HCT116 (cell line): ENCODE data around the gene BABAM2. TPM values are rescaled to one million over a fixed set of nuclear protein-coding genes. Genes with fewer than 3 reads are reported as not detected.

Experiments
- ATAC-seq: fragments of 200-7000 bp; cut with Tn5 transposase; 2 replicates; pipeline ENCODE4 v1.9.1; 2020; ENCODE audit warnings: mild to moderate bottlenecking, moderate library complexity
- BruUV-seq: library from RNA; stranded (reverse); fragments of 400-500 nt; replicated peaks from 2 replicates; lab custom pipeline; 2021; lab: Mats Ljungman, UMichigan
- CTCF ChIA-PET: fragments of 300-600 bp; sonication (Branson Sonifier 250); formaldehyde crosslinking; loops from one replicate; lab custom pipeline; 2021; ENCODE audit warnings: antibody characterized with exemption; lab: Charles Lee
- POLR2A ChIA-PET: fragments of 300-600, 350-600 bp; sonication (Branson Sonifier 250); formaldehyde crosslinking; loops from one replicate; lab custom pipeline; 2021; ENCODE audit warnings: antibody characterized with exemption; lab: Charles Lee
- RAD21 ChIA-PET, 2 experiments: fragments of 300-600 bp; sonication (Branson Sonifier 250); formaldehyde crosslinking; loops; one replicate each; lab custom pipeline; 2023; ENCODE audit warnings: low total read pairs in 2 of 2; ENCODE audit not compliant: uncharacterized antibody in 2 of 2, unreplicated experiment in 2 of 2, low non-redundant PET in 1 of 2; lab: Charles Lee
- DNase-seq: peaks from one replicate; pipeline ENCODE4 v3.0.0-alpha.2; 2010; ENCODE audit warnings: low read depth, low spot score
- H2AFZ ChIP-seq: fragments of 200-600 bp; shearing (Covaris generic), sonication (generic); 2 replicates; pipeline ENCODE4 v1.6.1; 2017; ENCODE audit warnings: low read depth, mixed run types, mixed read lengths, antibody characterized with exemption, low read length; ENCODE audit not compliant: poor library complexity, severe bottlenecking
- H3K27ac ChIP-seq: 2 replicates; pipeline ENCODE4 v1.5.1; 2012; ENCODE audit warnings: low read depth, low read length
- H3K27me3 ChIP-seq: fragments of 200-600 bp; sonication (generic); 2 replicates; pipeline ENCODE4 v1.6.1; 2016; ENCODE audit warnings: mixed run types, low read length, mixed read lengths; ENCODE audit not compliant: insufficient read depth
- H3K36me3 ChIP-seq, 2 experiments: fragments of 200-500 bp in 1 of 2; fragments of 200-600 bp in 1 of 2; sonication (Bioruptor generic) in 1 of 2; sonication (generic) in 1 of 2; 2 replicates each; pipeline versions ENCODE4 v1.5.1 to v1.6.1; 2014 to 2016; ENCODE audit warnings: low read length in 2 of 2, inconsistent platforms in 1 of 2, mixed read lengths in 1 of 2, mixed run types in 1 of 2; ENCODE audit not compliant: insufficient read depth in 2 of 2, control insufficient read depth in 1 of 2
- H3K4me1 ChIP-seq, 2 experiments: fragments of 200-600 bp in 1 of 2; sonication (generic) in 1 of 2; 2 replicates each; pipeline versions ENCODE4 v1.5.1 to v1.6.1; 2012 to 2017; ENCODE audit warnings: low read length in 2 of 2, inconsistent platforms in 1 of 2, mild to moderate bottlenecking in 1 of 2, mixed read lengths in 1 of 2, mixed run types in 1 of 2, moderate library complexity in 1 of 2; ENCODE audit not compliant: insufficient read depth in 2 of 2, control insufficient read depth in 1 of 2
- H3K4me2 ChIP-seq: fragments of 200-600 bp; sonication (generic); 2 replicates; pipeline ENCODE4 v1.6.1; 2017; ENCODE audit warnings: mixed run types, low read length, mixed read lengths
- H3K4me3 ChIP-seq, 2 experiments: fragments of 200-600 bp in 1 of 2; sonication (generic) in 1 of 2; replicated peaks in 1 of 2; 2 replicates each; pipeline ENCODE4 v1.5.1; 2011 to 2016; ENCODE audit warnings: low read length in 2 of 2, control low read depth in 1 of 2, low read depth in 1 of 2, mild to moderate bottlenecking in 1 of 2, mixed read lengths in 1 of 2, mixed run types in 1 of 2
- H3K79me2 ChIP-seq: fragments of 200-600 bp; sonication (generic); 2 replicates; pipeline ENCODE4 v1.6.1; 2017; ENCODE audit warnings: mild to moderate bottlenecking, mixed run types, low read length, moderate library complexity, mixed read lengths; ENCODE audit not compliant: insufficient read depth
- H3K9ac ChIP-seq: fragments of 200-600 bp; sonication (generic); 2 replicates; pipeline ENCODE4 v1.6.1; 2016; ENCODE audit warnings: low read length, mixed read lengths
- H3K9me2 ChIP-seq: fragments of 200-600 bp; sonication (generic), shearing (Covaris generic); 2 replicates; pipeline ENCODE4 v1.6.1; 2017; ENCODE audit warnings: mixed run types, mild to moderate bottlenecking, moderate library complexity; ENCODE audit not compliant: insufficient read depth
- H3K9me3 ChIP-seq, 2 experiments: fragments of 200-500 bp in 1 of 2; fragments of 200-600 bp in 1 of 2; sonication (Bioruptor generic) in 1 of 2; sonication (generic) in 1 of 2; 2 replicates each; pipeline ENCODE4 v1.6.1; 2014 to 2017; ENCODE audit warnings: low read length in 2 of 2, mixed read lengths in 2 of 2, inconsistent platforms in 1 of 2, low read depth in 1 of 2, mild to moderate bottlenecking in 1 of 2, mixed run types in 1 of 2, moderate library complexity in 1 of 2; ENCODE audit not compliant: control insufficient read depth in 1 of 2, insufficient read depth in 1 of 2
- H4K20me1 ChIP-seq: fragments of 200-600 bp; sonication (generic), shearing (Covaris generic); 2 replicates; pipeline ENCODE4 v1.6.1; 2017; ENCODE audit warnings: mixed run types, mild to moderate bottlenecking, moderate library complexity; ENCODE audit not compliant: insufficient read depth
- CBX3 ChIP-seq: IDR thresholded peaks from 2 replicates; pipeline ENCODE4 v1.6.1; 2012; ENCODE audit warnings: low read depth
- EGR1 ChIP-seq: IDR thresholded peaks from 2 replicates; pipeline ENCODE4 v1.6.1; 2012; ENCODE audit warnings: low read depth
- ELF1 ChIP-seq: IDR thresholded peaks from 2 replicates; pipeline ENCODE4 v1.6.1; 2012; ENCODE audit warnings: low read depth, borderline replicate concordance
- EZH2 ChIP-seq: fragments of 200-600 bp; sonication (generic); IDR thresholded peaks from 2 replicates; pipeline ENCODE4 v1.6.1; 2017; ENCODE audit warnings: antibody characterized with exemption, mixed run types
- EZH2phosphoT487 ChIP-seq: fragments of 200-600 bp; IDR thresholded peaks from 2 replicates; pipeline ENCODE4 v1.6.1; 2018; ENCODE audit warnings: antibody characterized with exemption, borderline replicate concordance
- POLR2AphosphoS5 ChIP-seq: IDR thresholded peaks from 2 replicates; pipeline ENCODE4 v1.6.1; 2011; ENCODE audit warnings: mild to moderate bottlenecking, low read depth, low read length, moderate library complexity
- SP1 ChIP-seq: IDR thresholded peaks from 2 replicates; pipeline ENCODE4 v1.6.1; 2012; ENCODE audit warnings: low read depth
- SRF ChIP-seq: IDR thresholded peaks from 2 replicates; pipeline ENCODE4 v1.6.1; 2012; ENCODE audit warnings: low read depth
- YY1 ChIP-seq: IDR thresholded peaks from 2 replicates; pipeline ENCODE4 v1.6.1; 2011; ENCODE audit warnings: low read length, low read depth, moderate library complexity, mild to moderate bottlenecking; ENCODE audit not compliant: insufficient replicate concordance; ENCODE audit errors: extremely low read depth
- ZFX ChIP-seq: fragments of 450-650 bp; IDR thresholded peaks from 2 replicates; pipeline ENCODE4 v1.6.1; 2017
- intact Hi-C: fragments of 100-400 bp; cut with micrococcal nuclease; formaldehyde crosslinking; loops from 2 replicates; pipeline ENCODE4 v1.10.0; 2022
- total RNA-seq: library from RNA; stranded (reverse); gene quantifications from one replicate; pipeline ENCODE4 v1.2.1, GENCODE V29; 2021; ENCODE audit not compliant: unreplicated experiment

Gene BABAM2
- total RNA-seq, 1 experiment from 2014 or later = 23.8 TPM

DNA sequence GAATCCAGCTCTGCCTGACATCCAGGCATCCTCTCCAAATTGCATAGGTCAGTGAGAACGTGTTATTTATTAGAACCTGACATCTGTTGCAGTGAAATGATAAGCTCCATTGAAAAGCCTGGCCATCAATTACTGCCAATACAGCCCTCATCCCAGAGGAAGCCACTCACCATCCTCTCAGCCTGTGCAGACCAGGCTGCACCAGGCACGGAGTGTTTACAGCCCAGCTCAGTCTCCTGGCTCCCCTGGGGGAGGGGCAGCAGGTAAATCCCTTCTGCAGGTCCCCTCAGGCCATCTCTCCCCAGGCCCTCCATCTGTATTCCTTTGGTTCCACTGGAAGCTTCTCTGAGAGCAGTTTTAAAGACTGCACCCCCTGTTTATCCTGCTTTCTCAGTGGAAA lies 419.6 kb downstream of the BABAM2 start:
- no peak for TF ChIP-seq CBX3
- Histone ChIP-seq H3K9ac (no peak overlapping the region), H3K36me3 (no peaks in the 10 kb centered on the region), H3K27me3 (no peaks in the 10 kb centered on the region), H3K4me1 (no peaks in the 10 kb centered on the region), H3K27ac (no peak overlapping the region), H3K9me3 (peaks cover 0 to 2% of the 10 kb centered on the region in 2 experiments; a peak in 1 of 4 replicates), H4K20me1 (no peaks in the 10 kb centered on the region), H3K79me2 (no peaks in the 10 kb centered on the region), H2AFZ (no peak overlapping the region), H3K4me3 (no peak overlapping the region), H3K4me2 (no peak overlapping the region), H3K9me2 (no peaks in the 10 kb centered on the region)
- POLR2A ChIA-PET = no interaction called here
- RAD21 ChIA-PET = no interaction called here
- ATAC-seq (no peak), DNase-seq (no peak)
- CTCF ChIA-PET = no interaction called here
- intact Hi-C loops = no loop called here
- no TSS peak for BruUV-seq

DNA sequence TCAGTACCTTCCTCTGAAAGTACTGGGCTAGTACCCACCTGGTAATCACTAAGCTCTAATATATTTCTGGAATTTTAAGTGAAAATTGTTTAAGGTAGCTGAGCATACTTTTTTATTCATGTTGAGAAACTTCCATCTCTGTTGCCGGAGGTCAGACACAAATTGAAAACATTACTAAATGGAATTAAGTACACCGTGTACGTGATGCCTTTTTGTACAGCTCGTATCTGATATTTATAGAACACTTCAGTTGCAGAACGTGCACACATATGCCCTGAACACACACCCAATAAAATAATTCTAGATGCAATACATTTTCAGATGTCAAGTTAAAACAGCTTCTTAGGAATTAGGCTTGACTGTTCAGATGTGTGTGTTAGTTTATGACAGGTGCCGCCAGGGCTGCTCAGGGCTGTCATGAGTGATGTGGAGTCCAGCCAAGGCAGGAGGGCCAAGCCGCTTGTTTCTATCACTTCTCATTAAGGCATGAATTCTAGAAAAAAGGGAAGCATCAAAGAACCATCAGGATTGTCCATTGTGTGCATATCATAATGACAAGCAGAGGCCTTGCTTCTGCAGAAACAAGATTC lies 421.2 kb downstream of the BABAM2 start:
- Histone ChIP-seq H3K4me2 (no peak overlapping the region), H2AFZ (no peak overlapping the region)
- no peak for TF ChIP-seq SRF
- no peak for TF ChIP-seq EGR1
- TF ChIP-seq EZH2phosphoT487 = no peak
- TF ChIP-seq POLR2AphosphoS5 = no peak
- TF ChIP-seq CBX3 = no peak
- no peak for TF ChIP-seq EZH2
- TF ChIP-seq SP1 = no peak
- TF ChIP-seq ELF1 = no peak
- TF ChIP-seq ZFX = no peak
- no peak for TF ChIP-seq YY1
- TF ChIP-seq, all 23 proteins: peak for 0
- ChIA-PET POLR2A (no interaction called here), CTCF (no interaction called here), RAD21 (no interaction called here)
- Histone ChIP-seq H3K4me3 (no peak overlapping the region), H3K9me3 (no peaks in the 10 kb centered on the region), H3K4me1 (no peaks in the 10 kb centered on the region), H3K36me3 (no peaks in the 10 kb centered on the region), H3K27ac (no peak overlapping the region), H3K9ac (no peak overlapping the region), H4K20me1 (no peaks in the 10 kb centered on the region), H3K79me2 (no peaks in the 10 kb centered on the region), H3K27me3 (no peaks in the 10 kb centered on the region), H3K9me2 (no peaks in the 10 kb centered on the region)
- no peak for DNase-seq
- intact Hi-C loops = no loop called here
- no peak for ATAC-seq
- BruUV-seq = no TSS peak
